ENCODE measurements around the gene SYNPO2.

SYNPO2 gene

DNA sequence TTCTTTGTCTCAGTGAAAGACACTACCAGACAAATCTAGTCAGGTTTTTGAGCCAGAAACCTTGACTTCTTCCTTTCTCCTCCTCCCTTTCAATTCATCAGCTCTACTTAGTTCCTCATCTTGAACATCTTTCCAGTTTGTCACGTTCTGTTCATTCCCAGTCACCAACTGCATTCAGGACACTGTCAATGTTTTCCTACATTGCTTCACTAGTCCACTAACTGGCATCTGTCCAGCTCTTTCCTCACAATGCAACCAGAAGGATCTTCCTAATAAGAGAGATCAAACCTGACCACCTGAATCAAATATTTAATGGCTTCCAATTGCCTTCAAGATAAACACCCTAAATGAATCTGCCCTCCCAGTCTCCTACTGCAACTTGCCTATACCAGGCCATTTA is 52.5 kb downstream of the SYNPO2 start:
- TF ChIP-seq, protein P1, sequence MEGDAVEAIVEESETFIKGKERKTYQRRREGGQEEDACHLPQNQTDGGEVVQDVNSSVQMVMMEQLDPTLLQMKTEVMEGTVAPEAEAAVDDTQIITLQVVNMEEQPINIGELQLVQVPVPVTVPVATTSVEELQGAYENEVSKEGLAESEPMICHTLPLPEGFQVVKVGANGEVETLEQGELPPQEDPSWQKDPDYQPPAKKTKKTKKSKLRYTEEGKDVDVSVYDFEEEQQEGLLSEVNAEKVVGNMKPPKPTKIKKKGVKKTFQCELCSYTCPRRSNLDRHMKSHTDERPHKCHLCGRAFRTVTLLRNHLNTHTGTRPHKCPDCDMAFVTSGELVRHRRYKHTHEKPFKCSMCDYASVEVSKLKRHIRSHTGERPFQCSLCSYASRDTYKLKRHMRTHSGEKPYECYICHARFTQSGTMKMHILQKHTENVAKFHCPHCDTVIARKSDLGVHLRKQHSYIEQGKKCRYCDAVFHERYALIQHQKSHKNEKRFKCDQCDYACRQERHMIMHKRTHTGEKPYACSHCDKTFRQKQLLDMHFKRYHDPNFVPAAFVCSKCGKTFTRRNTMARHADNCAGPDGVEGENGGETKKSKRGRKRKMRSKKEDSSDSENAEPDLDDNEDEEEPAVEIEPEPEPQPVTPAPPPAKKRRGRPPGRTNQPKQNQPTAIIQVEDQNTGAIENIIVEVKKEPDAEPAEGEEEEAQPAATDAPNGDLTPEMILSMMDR (IDR thresholded peaks at IDR 0.05): no peak
- Mint-ChIP-seq H3K4me3 (no peak overlapping the region), H3K27me3 (ENCODE audit: low read depth, poor library complexity) (peaks cover 3% of the 10 kb centered on the region), H3K9me3 (no peaks in the 10 kb centered on the region), H3K36me3 (ENCODE audit: low read depth) (no peaks in the 10 kb centered on the region), H3K4me1 (no peaks in the 10 kb centered on the region), H3K27ac (no peak overlapping the region)
- no peak for DNase-seq

DNA sequence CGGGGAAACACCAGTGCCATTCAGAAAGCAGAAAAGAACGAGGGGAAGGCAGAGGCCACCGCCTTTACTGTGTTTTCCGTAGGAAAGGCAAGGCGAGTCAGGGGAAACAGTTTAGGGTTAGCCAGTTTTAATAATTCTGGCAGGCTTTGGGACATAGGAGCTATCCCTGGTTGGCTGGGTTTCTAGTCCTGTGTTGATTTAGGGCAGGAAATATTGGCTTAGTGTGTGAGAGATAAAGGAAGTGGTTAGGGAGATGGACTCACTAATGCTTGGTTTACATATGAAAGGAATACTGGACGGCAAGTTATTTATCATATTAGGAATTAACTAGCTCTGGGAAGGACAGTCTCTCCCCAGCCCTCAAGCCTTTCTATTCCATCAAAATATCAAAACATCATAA is 53.1 kb downstream of the SYNPO2 start:
- Mint-ChIP-seq H3K27me3 (ENCODE audit: low read depth, poor library complexity) (peaks cover 3% of the 10 kb centered on the region), H3K4me1 (no peaks in the 10 kb centered on the region), H3K4me3 (no peak overlapping the region), H3K9me3 (no peaks in the 10 kb centered on the region), H3K36me3 (ENCODE audit: low read depth) (no peaks in the 10 kb centered on the region), H3K27ac (no peak overlapping the region)
- no peak for DNase-seq
- TF ChIP-seq, protein P1 (IDR thresholded peaks at IDR 0.05): no peak

DNA sequence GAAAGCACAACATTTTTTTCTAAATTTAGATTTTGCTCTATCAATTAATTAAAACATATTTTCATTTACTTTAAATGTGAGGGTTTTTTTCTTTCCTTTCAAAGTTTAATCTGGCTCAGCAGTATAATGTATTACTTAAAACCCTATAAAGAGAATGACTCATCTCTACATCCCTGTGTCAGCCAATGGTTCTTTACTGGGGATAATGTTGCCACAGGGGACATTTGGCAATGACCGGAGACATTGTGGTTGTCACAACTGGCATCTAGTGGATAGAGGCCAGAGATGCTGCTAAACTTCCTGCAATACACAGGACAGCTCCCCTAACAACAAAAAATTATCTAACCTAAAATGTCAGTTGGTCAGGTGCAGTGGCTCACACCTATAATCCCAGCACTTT is 53.8 kb downstream of the SYNPO2 start:
- TF ChIP-seq, protein P1 (IDR thresholded peaks at IDR 0.05): no peak
- Mint-ChIP-seq H3K9me3 (no peaks in the 10 kb centered on the region), H3K4me3 (no peak overlapping the region), H3K27ac (no peak overlapping the region), H3K36me3 (ENCODE audit: low read depth) (no peaks in the 10 kb centered on the region), H3K27me3 (ENCODE audit: low read depth, poor library complexity) (peaks cover 3% of the 10 kb centered on the region), H3K4me1 (no peaks in the 10 kb centered on the region)
- no peak for DNase-seq

DNA sequence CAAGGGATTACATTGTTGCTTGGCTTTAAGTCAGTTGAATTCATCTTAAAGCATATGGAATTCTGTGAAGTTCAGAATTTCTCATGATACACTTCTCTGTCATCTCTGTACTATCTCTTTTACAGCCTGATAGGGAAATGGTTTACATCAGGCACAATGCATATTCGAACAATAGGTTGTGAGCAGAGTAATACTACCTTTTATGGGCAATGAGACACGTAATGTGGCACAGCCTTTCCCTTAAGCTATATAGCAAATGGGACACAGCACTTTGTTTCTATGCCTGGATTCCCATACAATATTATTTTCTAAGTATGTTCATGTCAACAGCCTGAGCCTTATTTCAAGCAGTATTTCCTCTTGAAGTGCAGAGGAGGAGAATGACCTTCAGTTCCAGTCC is 58.4 kb downstream of the SYNPO2 start:
- Mint-ChIP-seq H3K27me3 (ENCODE audit: low read depth, poor library complexity) (peaks cover 3% of the 10 kb centered on the region), H3K4me3 (no peak overlapping the region), H3K4me1 (no peaks in the 10 kb centered on the region), H3K36me3 (ENCODE audit: low read depth) (no peaks in the 10 kb centered on the region), H3K9me3 (no peaks in the 10 kb centered on the region), H3K27ac (no peak overlapping the region)
- no peak for DNase-seq
- TF ChIP-seq, protein P1 (IDR thresholded peaks at IDR 0.05): no peak

DNA sequence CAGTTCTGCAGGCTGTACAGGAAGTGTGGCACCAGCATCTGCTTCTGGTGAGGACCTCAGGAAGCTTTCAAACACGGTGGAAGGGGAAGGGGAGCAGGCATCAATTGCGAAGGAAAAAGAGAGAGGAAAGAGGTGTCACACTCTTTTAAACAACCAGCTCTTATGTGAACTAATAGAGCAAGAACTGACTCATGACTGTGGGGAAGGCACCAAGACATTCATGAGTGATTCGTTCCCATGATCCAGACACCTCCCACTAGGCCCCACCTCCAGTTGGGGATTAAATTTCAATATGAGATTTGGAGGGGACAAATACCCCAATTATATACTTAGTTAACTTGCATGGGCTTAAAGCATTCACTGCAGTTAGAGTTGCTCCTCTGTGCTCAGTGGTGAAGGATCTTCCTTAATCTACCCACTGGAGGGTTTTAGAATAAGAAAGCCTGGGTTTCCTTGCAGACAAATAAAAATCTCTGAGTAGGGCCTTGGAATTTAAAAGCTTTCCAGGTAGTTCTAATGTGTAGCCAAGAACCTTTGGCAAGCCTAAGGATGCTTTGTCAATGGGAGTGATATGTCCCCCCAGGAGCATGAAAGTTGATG is 60.0 kb downstream of the SYNPO2 start:
- Mint-ChIP-seq H3K4me3 (no peak overlapping the region), H3K9me3 (no peaks in the 10 kb centered on the region), H3K27me3 (ENCODE audit: low read depth, poor library complexity) (peaks cover 3% of the 10 kb centered on the region), H3K27ac (no peak overlapping the region), H3K36me3 (ENCODE audit: low read depth) (no peaks in the 10 kb centered on the region), H3K4me1 (no peaks in the 10 kb centered on the region)
- no peak for DNase-seq
- TF ChIP-seq, protein P1 (IDR thresholded peaks at IDR 0.05): no peak

DNA sequence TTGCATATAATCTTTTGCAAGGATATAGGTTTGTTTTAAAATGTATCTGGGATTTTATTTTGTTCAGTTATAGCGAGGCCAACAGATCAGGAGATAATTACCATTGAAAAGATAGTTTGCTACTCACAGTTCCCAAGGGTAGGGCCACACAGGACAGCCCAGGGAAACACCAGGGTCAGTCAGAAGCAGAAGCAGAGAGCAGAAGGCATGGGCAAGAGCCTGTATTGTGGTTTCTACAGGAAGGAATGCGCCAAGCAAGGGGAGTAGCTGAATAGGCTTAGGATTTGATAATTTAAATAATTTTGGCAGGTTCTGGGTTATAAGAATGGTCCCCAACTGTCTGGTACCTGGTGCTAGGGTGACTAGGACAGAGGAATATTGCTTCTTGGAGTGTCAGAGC is 61.6 kb downstream of the SYNPO2 start:
- no peaks in the 10 kb centered on the region for H3K9me3 Mint-ChIP-seq
- H3K27me3 Mint-ChIP-seq (ENCODE audit: low read depth, poor library complexity): peaks cover 3% of the 10 kb centered on the region
- H3K4me1 Mint-ChIP-seq: no peaks in the 10 kb centered on the region
- no peak overlapping the region for H3K27ac Mint-ChIP-seq
- H3K4me3 Mint-ChIP-seq: no peak overlapping the region
- TF ChIP-seq, protein P1 (IDR thresholded peaks at IDR 0.05): no peak
- no peaks in the 10 kb centered on the region for H3K36me3 Mint-ChIP-seq (ENCODE audit: low read depth)
- no peak for DNase-seq

All from nephron progenitor cell (in vitro differentiated cells).